GM10248 (cell line): ENCODE results near the gene SCN4A.

Experiments used
- CTCF ChIA-PET: fragments of 300-600 bp; sonication (Branson Sonifier 250); formaldehyde crosslinking; extraction: SDS; loops from one replicate; lab custom pipeline; 2021; ENCODE audit warnings: antibody characterized with exemption; lab: Yijun Ruan, JAX
- POLR2A ChIA-PET: fragments of 350-650 bp; sonication (Branson Sonifier 250); formaldehyde crosslinking; extraction: SDS; loops from one replicate; lab custom pipeline; 2020; ENCODE audit warnings: antibody characterized with exemption; lab: Yijun Ruan, JAX
- DNase-seq: peaks from one replicate; pipeline ENCODE4 v3.0.0; 2012; ENCODE audit errors: extremely low spot score
- CTCF ChIP-seq: IDR thresholded peaks from 2 replicates; pipeline ENCODE4 v1.5.1; 2012; ENCODE audit warnings: mild to moderate bottlenecking, low read depth; ENCODE audit errors: extremely low read depth, missing control alignments, control extremely low read depth

SCN4A gene

GRCh38 chr17:63972796-63973195 is at the start of gene SCN4A:
Gene SCN4A (minus strand): TSS chr17:63972918. CDS start chr17:63972841, 77 bp downstream.
- no peak for DNase-seq
- no peak for TF ChIP-seq CTCF
- ChIA-PET POLR2A (no interaction called here), CTCF (no interaction called here)

GRCh38 chr17:64020056-64020766 is 47.5 kb upstream of the SCN4A start, which contains the start of gene ICAM2:
Gene ICAM2 (minus strand): TSS chr17:64020633. CDS start chr17:64006691, 13,942 bp downstream.
- TF ChIP-seq CTCF: no peak
- ChIA-PET CTCF (interaction anchor here (0.9 to 6.4 kb wide), 17 partner anchors 10 to 171 kb away, joined by 3 to 71 read pairs (median 5); partner anchors contain the start of genes CD79B and CSHL1), POLR2A (interaction anchor here (0.6 to 1.5 kb wide), 7 partner anchors 58 to 955 kb away, joined by 3 to 11 read pairs (median 5); partner anchors contain the start of gene CD79B)
- peak; percentile 70 for DNase-seq

- peak; percentile 14 for DNase-seq
- ChIA-PET POLR2A (interaction anchor here (0.5 to 1.5 kb wide), 5 partner anchors 87 to 542 kb away, joined by 3 to 11 read pairs (median 8); partner anchors contain the start of gene CD79B), CTCF (interaction anchor here (0.5 to 6.4 kb wide), 16 partner anchors 10 to 230 kb away, joined by 3 to 71 read pairs (median 5); partner anchors contain the start of genes CD79B and CSHL1)
Observed at GRCh38 chr17:64019551-64019961, 46.8 kb upstream of the SCN4A start.

GRCh38 chr17:64017381-64017980 is 44.8 kb upstream of the SCN4A start:
- DNase-seq: no peak
- CTCF ChIA-PET: interaction anchor here (0.6 to 6.4 kb wide), 17 partner anchors 8 to 132 kb away, joined by 3 to 71 read pairs (median 5); partner anchors contain the start of genes CSHL1 and GH1
- POLR2A ChIA-PET: interaction anchor here (1.0 to 1.1 kb wide), 4 partner anchors 69 to 128 kb away, joined by 4 to 10 read pairs (median 4); partner anchors contain the start of gene ERN1
- no peak for TF ChIP-seq CTCF

- DNase-seq: no peak
- POLR2A ChIA-PET: interaction anchor here (1.0 to 1.1 kb wide), 2 partner anchors 113 to 129 kb away, joined by 4 read pairs; partner anchors contain the start of gene ERN1
- TF ChIP-seq CTCF: no peak
- CTCF ChIA-PET: interaction anchor here (1.0 to 6.4 kb wide), 22 partner anchors 9 to 168 kb away, joined by 3 to 71 read pairs (median 4); partner anchors contain the start of gene GH1
Observed at GRCh38 chr17:64016974-64017373, 44.3 kb upstream of the SCN4A start.

- DNase-seq: no peak
- peak; percentile 33 for TF ChIP-seq CTCF
- CTCF ChIA-PET: interaction anchor here (1.0 to 6.4 kb wide), 22 partner anchors 9 to 167 kb away, joined by 3 to 71 read pairs (median 4); partner anchors contain the start of gene GH1
- POLR2A ChIA-PET: interaction anchor here (1.1 kb wide), 1 partner anchor 130 kb away, joined by 4 read pairs; no protein-coding TSS in a partner anchor
Observed at GRCh38 chr17:64016231-64016784, 43.6 kb upstream of the SCN4A start.
